ENCODE measurements around the gene PSMG3. TPM values are rescaled to one million over a fixed set of nuclear protein-coding genes. Genes with fewer than 3 reads are reported as not detected.

PSMG3 gene
- total and polyA plus RNA-seq, 2 of the 8 experiments (the other 6 are each of a cell fraction or from before 2014, with no cell fraction given) = 30.2 to 62.0 TPM

DNA sequence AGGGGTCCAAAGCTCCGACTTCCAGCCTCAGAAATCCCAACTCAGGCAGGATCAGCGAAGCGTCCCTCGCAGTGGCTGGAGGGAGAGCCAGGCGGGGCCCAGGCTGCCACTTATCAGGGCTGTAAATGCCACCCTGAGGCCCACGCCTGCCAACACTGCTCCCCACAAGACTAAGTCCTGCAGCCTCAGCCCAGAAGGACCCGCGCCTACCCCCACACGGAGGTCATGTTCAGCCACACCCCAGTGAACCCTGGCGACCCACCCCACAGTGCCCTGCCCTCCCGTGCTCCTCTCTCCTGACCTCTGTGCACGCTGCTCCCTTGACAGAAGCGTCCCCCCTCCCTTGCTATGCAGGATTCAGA lies 3.2 kb downstream of the PSMG3 start:
- Histone ChIP-seq H2AK5ac (ENCODE audit: low read depth, low read length) (no peak overlapping the region), H4K20me1 (replicated peaks in 1 of 2; ENCODE audit: control insufficient read depth in 1 of 2, insufficient read depth in 2 of 2, low read length in 2 of 2) (no peaks in the 10 kb centered on the region), H2BK5ac (ENCODE audit: low read depth, low read length) (peak overlapping the region; percentile 41; the same call in 1 of the 2 replicates), H3K14ac (ENCODE audit: insufficient read length) (no peak overlapping the region), H2BK12ac (ENCODE audit: low read depth, low read length) (peak overlapping the region; percentile 11; the same call in 1 of the 2 replicates), H3K4me3 (ENCODE audit: extremely low read depth in 1 of 4, insufficient read depth in 2 of 4, low read depth in 3 of 4, low read length in 4 of 4) (peak overlapping the region in 1 of 4 experiments; percentile 2; a peak in 1 of 8 replicates), H4K5ac (ENCODE audit: insufficient read length, low read depth, low read length) (no peak overlapping the region), H3K4ac (replicated peaks; ENCODE audit: insufficient read length, low read depth, low read length) (no peak overlapping the region), H3K9me3 (ENCODE audit: insufficient read depth in 2 of 2, low read depth in 1 of 2, low read length in 1 of 2) (no peaks in the 10 kb centered on the region), H3K4me1 (replicated peaks in 1 of 4; ENCODE audit: control insufficient read depth in 3 of 4, insufficient read depth in 4 of 4, low read length in 3 of 4) (peaks cover 0 to 17% (median 10%) of the 10 kb centered on the region in 4 experiments; a peak in 5 of 7 replicates), H3K27ac (ENCODE audit: low read depth, low read length) (0 out of 2 replicates have a peak overlapping the region, but pooled peaks have one; percentile 13), H2BK120ac (replicated peaks; ENCODE audit: low read depth, low read length) (no peak overlapping the region), H4K8ac (ENCODE audit: extremely low read depth, insufficient read depth, low read length) (no peak overlapping the region), H3K23ac (ENCODE audit: insufficient read length) (no peak overlapping the region), H2AFZ (ENCODE audit: low read length) (no peak overlapping the region), H3K27me3 (replicated peaks in 1 of 4; ENCODE audit: control insufficient read depth in 3 of 4, extremely low read depth in 1 of 4, insufficient read depth in 3 of 4, low read length in 3 of 4) (no peaks in the 10 kb centered on the region; a peak in 2 of 7 replicates), H3K79me2 (ENCODE audit: control insufficient read depth in 1 of 2, insufficient read depth in 2 of 2, low read length in 2 of 2) (no peaks in the 10 kb centered on the region), H3K56ac (replicated peaks; ENCODE audit: insufficient read length, low read depth, low read length) (peak overlapping the region; percentile 14), H3K4me2 (ENCODE audit: insufficient read depth in 1 of 2, low read depth in 2 of 2, low read length in 2 of 2) (peak overlapping the region; percentile 19 to 55; a peak in 3 of 4 replicates), H3K79me1 (ENCODE audit: low read depth, low read length) (no peaks in the 10 kb centered on the region; the same call in 1 of the 2 replicates), H3K18ac (ENCODE audit: extremely low read depth, low read length) (no peak overlapping the region), H2BK20ac (ENCODE audit: low read length) (peak overlapping the region; percentile 8; the same call in 1 of the 2 replicates), H4K91ac (replicated peaks; ENCODE audit: insufficient read length, low read length) (peak overlapping the region; percentile 26), H2BK15ac (ENCODE audit: low read length) (no peak overlapping the region), H3K23me2 (ENCODE audit: low read depth, low read length) (no peaks in the 10 kb centered on the region; the same call in 1 of the 2 replicates), H3K36me3 (ENCODE audit: control insufficient read depth in 2 of 4, insufficient read depth in 4 of 4, low read length in 3 of 4) (peaks cover 0 to 15% (median 3%) of the 10 kb centered on the region in 4 experiments; a peak in 3 of 8 replicates), H3K9ac (replicated peaks in 1 of 4; ENCODE audit: extremely low read depth in 1 of 4, low read depth in 3 of 4, low read length in 3 of 4) (no peak overlapping the region; a peak in 1 of 7 replicates)
- TF ChIP-seq RAD21 (IDR thresholded peaks at IDR 0.05 in 1 of 2, conservative IDR thresholded peaks at IDR 0.05 in 1 of 2; ENCODE audit: low read depth in 2 of 2, low read length in 2 of 2) (no peak), GABPA (IDR thresholded peaks at IDR 0.05; ENCODE audit: borderline replicate concordance, insufficient read depth, low read length) (no peak), HDAC2 (IDR thresholded peaks at IDR 0.05; ENCODE audit: borderline replicate concordance in 1 of 2, low read depth in 2 of 2, low read length in 2 of 2) (no peak), EGR1 (IDR thresholded peaks at IDR 0.05; ENCODE audit: borderline replicate concordance, low read depth, low read length) (no peak), TAF7 (optimal IDR thresholded peaks at IDR 0.05; ENCODE audit: borderline replicate concordance, low read depth, low read length) (no peak), TAF1 (IDR thresholded peaks at IDR 0.05; ENCODE audit: low read depth, low read length) (no peak), TCF12 (IDR thresholded peaks at IDR 0.05; ENCODE audit: low read depth, low read length) (no peak), POLR2AphosphoS5 (IDR thresholded peaks at IDR 0.05; ENCODE audit: low read depth, low read length) (no peak), EP300 (IDR thresholded peaks at IDR 0.05; ENCODE audit: borderline replicate concordance in 1 of 2, low read depth in 2 of 2, low read length in 2 of 2) (no peak), CHD1 (IDR thresholded peaks at IDR 0.05; ENCODE audit: low read depth, low read length) (no peak)
- TF ChIP-seq, protein P1, sequence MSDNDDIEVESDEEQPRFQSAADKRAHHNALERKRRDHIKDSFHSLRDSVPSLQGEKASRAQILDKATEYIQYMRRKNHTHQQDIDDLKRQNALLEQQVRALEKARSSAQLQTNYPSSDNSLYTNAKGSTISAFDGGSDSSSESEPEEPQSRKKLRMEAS (IDR thresholded peaks at IDR 0.05) = no peak
- WGBS, 2 experiments (ENCODE audit: extremely low coverage in 1 of 2, insufficient coverage in 1 of 2, insufficient read length in 1 of 2, insufficient replicate concordance in 2 of 2, low coverage in 1 of 2, low lambda C conversion rate in 2 of 2, missing lambda C conversion rate in 1 of 2) = 56% methylated on average over 13 of the region's 13 CpGs; no CpG with 5 or more reads in 1 of the 2 experiments
- POLR2A ChIA-PET (ENCODE audit: partially characterized antibody) = interaction anchor here (0.9 to 1.4 kb wide), 2 partner anchors 10 to 22 kb away, joined by 3 read pairs; partner anchors contain the start of gene TMEM184A
- DNase-seq (ENCODE audit: low read depth in 1 of 2, low spot score in 2 of 2) (no peak), FAIRE-seq (no peak)
- CTCF ChIA-PET (ENCODE audit: partially characterized antibody) = interaction anchor here (0.9 to 1.7 kb wide), 2 partner anchors 11 to 22 kb away, joined by 4 read pairs; partner anchors contain the start of gene TMEM184A
